Measurements from ENCODE around the gene FOXE1. TPM values are rescaled to one million over a fixed set of nuclear protein-coding genes. Genes with fewer than 3 reads are reported as not detected.

Gene FOXE1
- total and polyA plus RNA-seq, 2 of the 4 experiments (the other 2 are of a cell fraction) = under 0.01 to 0.22 TPM

- TF ChIP-seq BHLHE40 (IDR thresholded peaks at IDR 0.05; ENCODE audit: low read depth, low read length) (no peak), RAD21 (IDR thresholded peaks at IDR 0.05; ENCODE audit: low read length) (peak; percentile 25; the same call in 1 of the 2 replicates)
These were observed 37.2 kb downstream of the FOXE1 start (continued) for GRCh38 chr9:97889941-97890887.

GRCh38 chr9:97891736-97892135 is 38.7 kb downstream of the FOXE1 start:
- no peak overlapping the region for H2BK20ac ChIP-seq (ENCODE audit: low read depth, low read length)
- H3K9ac ChIP-seq (ENCODE audit: low read depth, low read length) = no peak overlapping the region
- in situ Hi-C loops (cut with MboI; ENCODE audit: low sequenced_read_pairs) (no loop called here), dilution Hi-C loops (cut with HindIII; ENCODE audit: low sequenced_read_pairs, unreplicated experiment) (no loop called here), intact Hi-C loops (cut with micrococcal nuclease) (loop anchor here (10.0 kb wide), 1 partner anchor 427 kb away; no protein-coding TSS in a partner anchor)
- H3K4me1 ChIP-seq (ENCODE audit: control insufficient read depth, insufficient read depth, low read length) = no peaks in the 10 kb centered on the region
- H2BK120ac ChIP-seq (ENCODE audit: low read depth, low read length) = no peak overlapping the region
- CTCF ChIA-PET = no interaction called here
- no peak overlapping the region for H3K4me2 ChIP-seq (ENCODE audit: low read depth, low read length)
- peaks cover 3% of the 10 kb centered on the region; the same call in 1 of the 2 replicates for H3K27me3 ChIP-seq (ENCODE audit: control insufficient read depth, insufficient read depth, low read length)
- no peak overlapping the region for H3K14ac ChIP-seq (replicated peaks; ENCODE audit: low read depth, low read length)
- H2BK5ac ChIP-seq (ENCODE audit: low read depth, low read length, poor library complexity, severe bottlenecking) = no peak overlapping the region
- 73% methylated on average over 2 of the region's 5 CpGs; no CpG with 5 or more reads in 1 of the 2 experiments for WGBS, 2 experiments (ENCODE audit: extremely low coverage in 2 of 2, insufficient read length in 1 of 2)
- H2BK15ac ChIP-seq (ENCODE audit: low read depth, low read length) = no peak overlapping the region
- H3K4me3 ChIP-seq (ENCODE audit: insufficient read depth, low read depth, low read length) = no peak overlapping the region
- H3K56ac ChIP-seq (ENCODE audit: extremely low read depth, insufficient read depth, low read length) = no peak overlapping the region
- H3K4ac ChIP-seq (ENCODE audit: low read depth, low read length) = no peak overlapping the region
- DNase-seq (no peak), ATAC-seq (ENCODE audit: low read depth) (no peak)
- H4K91ac ChIP-seq (ENCODE audit: insufficient read depth, low read depth, low read length) = no peak overlapping the region
- H3K36me3 ChIP-seq (ENCODE audit: control insufficient read depth, insufficient read depth, low read length) = no peaks in the 10 kb centered on the region
- H3K9me1 ChIP-seq (ENCODE audit: insufficient read depth, low read length) = no peaks in the 10 kb centered on the region; the same call in 1 of the 2 replicates
- H4K8ac ChIP-seq (ENCODE audit: low read depth in 2 of 2, low read length in 2 of 2) = no peak overlapping the region
- TF ChIP-seq CEBPB (IDR thresholded peaks at IDR 0.05; ENCODE audit: low read depth, low read length) = no peak
- TF ChIP-seq RFX5 (IDR thresholded peaks at IDR 0.05; ENCODE audit: low read depth, low read length) = no peak
- TF ChIP-seq MAZ (IDR thresholded peaks at IDR 0.05; ENCODE audit: borderline replicate concordance, low read depth, low read length) = no peak
- no peak for TF ChIP-seq ELK1 (IDR thresholded peaks at IDR 0.05; ENCODE audit: borderline replicate concordance, low read depth, low read length)
- no peak overlapping the region for H3K18ac ChIP-seq (ENCODE audit: low read depth, low read length)
- H3K27ac ChIP-seq (ENCODE audit: insufficient read depth, low read length) = no peak overlapping the region
- H4K5ac ChIP-seq (ENCODE audit: low read depth, low read length) = no peak overlapping the region
- no TSS peak for BruUV-seq (replicated peaks)
- H2AK9ac ChIP-seq (replicated peaks; ENCODE audit: low read depth, low read length, poor library complexity) = no peak overlapping the region
- H2AFZ ChIP-seq (replicated peaks; ENCODE audit: low read length, poor library complexity) = no peak overlapping the region
- no peaks in the 10 kb centered on the region for H3K79me1 ChIP-seq (ENCODE audit: low read depth in 1 of 2, low read length in 2 of 2)
- H3K9me3 ChIP-seq (ENCODE audit: control insufficient read depth, insufficient read depth, low read length) = peaks cover 6% of the 10 kb centered on the region
- no peak overlapping the region for H2AK5ac ChIP-seq (ENCODE audit: low read depth, low read length)
- no peaks in the 10 kb centered on the region for H4K20me1 ChIP-seq (ENCODE audit: insufficient read depth, low read length)
- POLR2A ChIA-PET (ENCODE audit: unreplicated experiment) = no interaction called here
- H3K23ac ChIP-seq (ENCODE audit: low read depth, low read length) = no peak overlapping the region
